Gastrocnemius medialis (tissue), 4 donors: ENCODE results near the gene NFASC. TPM values are rescaled to one million over a fixed set of nuclear protein-coding genes. Genes with fewer than 3 reads are reported as not detected.

Experiments used
- ATAC-seq, 2 donors: fragments of 150-250 bp; one replicate each; pipeline ENCODE4 v1.9.1; 2016
- DNase-seq, 2 donors: peaks; one replicate each; pipeline ENCODE4 v3.0.0-alpha.2; 2019
- H3K27ac ChIP-seq, 4 donors: fragments of 200-600 bp; sonication (generic); 1 replicate in 1 of 4; 2 replicates in 3 of 4; pipeline ENCODE4 v1.5.1; 2016 to 2018; ENCODE audit warnings: mild to moderate bottlenecking in 2 of 4, moderate library complexity in 1 of 4
- H3K27me3 ChIP-seq, 3 donors: fragments of 200-600 bp; sonication (generic) in 2 of 3; 1 replicate in 1 of 3; 2 replicates in 2 of 3; pipeline versions ENCODE4 v1.5.1 to v1.6.0; 2016 to 2019; ENCODE audit warnings: mild to moderate bottlenecking in 1 of 3, moderate library complexity in 1 of 3
- H3K36me3 ChIP-seq, 2 donors: fragments of 200-600 bp; sonication (generic) in 1 of 2; one replicate each; pipeline ENCODE4 v1.5.1; 2017 to 2018
- H3K4me1 ChIP-seq, 2 donors: fragments of 200-600 bp; sonication (generic) in 1 of 2; one replicate each; pipeline ENCODE4 v1.5.1; 2016 to 2017; ENCODE audit warnings: mild to moderate bottlenecking in 2 of 2
- H3K4me3 ChIP-seq, 4 donors: fragments of 200-600 bp; sonication (generic) in 3 of 4; 1 replicate in 1 of 4; 2 replicates in 3 of 4; pipeline ENCODE4 v1.5.1; 2016 to 2019; ENCODE audit warnings: mild to moderate bottlenecking in 2 of 4
- H3K9me3 ChIP-seq, 3 donors: fragments of 200-600 bp; sonication (generic) in 2 of 3; 1 replicate in 1 of 3; 2 replicates in 2 of 3; pipeline ENCODE4 v1.5.1; 2016 to 2019
- CTCF ChIP-seq, 5 experiments: fragments of 450-650 bp in 3 of 5; fragments of 200-600 bp in 2 of 5; sonication (generic) in 2 of 5; IDR thresholded peaks in 4 of 5; conservative IDR thresholded peaks in 1 of 5; 1 replicate in 4 of 5; 2 replicates in 1 of 5; pipeline ENCODE4 v1.5.1; 2016 to 2019; ENCODE audit warnings: antibody characterized with exemption in 5 of 5, mild to moderate bottlenecking in 3 of 5, moderate library complexity in 3 of 5
- POLR2A ChIP-seq, 2 donors: fragments of 450-650 bp; IDR thresholded peaks; one replicate each; pipeline ENCODE4 v1.6.1; 2017; ENCODE audit warnings: antibody characterized with exemption in 2 of 2, mild to moderate bottlenecking in 2 of 2, moderate library complexity in 2 of 2
- in situ Hi-C, 4 donors: fragments of 200-750 bp; cut with MboI; loops; one replicate each; pipeline versions ENCODE4 v1.15.0 to v1.8.0; 2017; ENCODE audit warnings: low sequenced_read_pairs in 4 of 4
- intact Hi-C: fragments of 100-400 bp; cut with DNase I; formaldehyde crosslinking; loops from one replicate; pipeline ENCODE4 v1.15.1; 2023; ENCODE audit warnings: low total_unique reads
- total RNA-seq, 4 donors: library from RNA; depleted of rRNA; stranded (reverse); fragments of >200 nt; gene quantifications; one replicate each; pipeline versions ENCODE4 v1.1.0 to v1.2.3, GENCODE V29; 2016

NFASC gene
- total RNA-seq, 4 donors from 2014 or later: 0.75 to 4.7 (median 2.4) TPM

GRCh38 chr1:204970937-204971336 is 100.3 kb downstream of the NFASC start:
- H3K27me3 ChIP-seq: peaks cover 0 to 8% (median 3%) of the 10 kb centered on the region in 3 donors
- ATAC-seq: no peak
- DNase-seq: no peak
- in situ Hi-C loops (loop anchor here (5.0 to 10.0 kb wide), 5 partner anchors 94 to 286 kb away; no protein-coding TSS in a partner anchor), intact Hi-C loops (no loop called here)
- H3K9me3 ChIP-seq: no peaks in the 10 kb centered on the region
- H3K36me3 ChIP-seq: no peaks in the 10 kb centered on the region
- H3K4me1 ChIP-seq: no peaks in the 10 kb centered on the region
- TF ChIP-seq CTCF (IDR thresholded peaks at IDR 0.05 in 4 of 5, conservative IDR thresholded peaks at IDR 0.05 in 1 of 5): no peak
- TF ChIP-seq POLR2A (IDR thresholded peaks at IDR 0.05): no peak
- H3K4me3 ChIP-seq: no peak overlapping the region
- no peak overlapping the region for H3K27ac ChIP-seq

- no peaks in the 10 kb centered on the region for H3K4me1 ChIP-seq
- no peak overlapping the region for H3K4me3 ChIP-seq
- no peak for ATAC-seq
- intact Hi-C loops (no loop called here), in situ Hi-C loops (loop anchor here (5.0 to 10.0 kb wide), 5 partner anchors 93 to 286 kb away; no protein-coding TSS in a partner anchor)
- H3K27me3 ChIP-seq: peaks cover 0 to 8% (median 3%) of the 10 kb centered on the region in 3 donors
- TF ChIP-seq POLR2A (IDR thresholded peaks at IDR 0.05): no peak
- no peak for TF ChIP-seq CTCF (IDR thresholded peaks at IDR 0.05 in 4 of 5, conservative IDR thresholded peaks at IDR 0.05 in 1 of 5)
- no peaks in the 10 kb centered on the region for H3K36me3 ChIP-seq
- no peak overlapping the region for H3K27ac ChIP-seq
- DNase-seq: no peak
- H3K9me3 ChIP-seq: no peaks in the 10 kb centered on the region
Observed at GRCh38 chr1:204971517-204972336, 101.1 kb downstream of the NFASC start.

GRCh38 chr1:204972426-204972825 is 101.8 kb downstream of the NFASC start:
- Histone ChIP-seq H3K9me3 (no peaks in the 10 kb centered on the region), H3K4me3 (no peak overlapping the region), H3K27ac (no peak overlapping the region), H3K4me1 (no peaks in the 10 kb centered on the region), H3K27me3 (peaks cover 0 to 8% (median 3%) of the 10 kb centered on the region in 3 donors), H3K36me3 (no peaks in the 10 kb centered on the region)
- no peak for TF ChIP-seq CTCF (IDR thresholded peaks at IDR 0.05 in 4 of 5, conservative IDR thresholded peaks at IDR 0.05 in 1 of 5)
- TF ChIP-seq POLR2A (IDR thresholded peaks at IDR 0.05): no peak
- no peak for DNase-seq
- intact Hi-C loops (no loop called here), in situ Hi-C loops (loop anchor here (5.0 to 10.0 kb wide), 5 partner anchors 92 to 285 kb away; no protein-coding TSS in a partner anchor)
- no peak for ATAC-seq

GRCh38 chr1:204973449-204973848 is 102.8 kb downstream of the NFASC start:
- TF ChIP-seq POLR2A (IDR thresholded peaks at IDR 0.05) (no peak), CTCF (IDR thresholded peaks at IDR 0.05 in 4 of 5, conservative IDR thresholded peaks at IDR 0.05 in 1 of 5) (no peak)
- Histone ChIP-seq H3K9me3 (no peaks in the 10 kb centered on the region), H3K36me3 (no peaks in the 10 kb centered on the region), H3K4me3 (no peak overlapping the region), H3K27me3 (peaks cover 0 to 8% (median 1%) of the 10 kb centered on the region in 3 donors), H3K4me1 (no peaks in the 10 kb centered on the region), H3K27ac (no peak overlapping the region)
- in situ Hi-C loops: loop anchor here (5.0 to 10.0 kb wide), 5 partner anchors 91 to 284 kb away; no protein-coding TSS in a partner anchor
- intact Hi-C loops: no loop called here
- ATAC-seq (no peak), DNase-seq (no peak)
